Iris pigment epithelial cell (primary cell): ENCODE measurements around the gene FRRS1.
"Not testable (repeated sequence)": the region's sequence is repeated elsewhere in the genome, so short reads cannot be mapped to it uniquely, and the experiment has no call there.

Experiments used
- DNase-seq: peaks from one replicate; pipeline ENCODE4 v3.0.0-alpha.2; 2011; ENCODE audit warnings: low read depth

FRRS1 gene, protein sequence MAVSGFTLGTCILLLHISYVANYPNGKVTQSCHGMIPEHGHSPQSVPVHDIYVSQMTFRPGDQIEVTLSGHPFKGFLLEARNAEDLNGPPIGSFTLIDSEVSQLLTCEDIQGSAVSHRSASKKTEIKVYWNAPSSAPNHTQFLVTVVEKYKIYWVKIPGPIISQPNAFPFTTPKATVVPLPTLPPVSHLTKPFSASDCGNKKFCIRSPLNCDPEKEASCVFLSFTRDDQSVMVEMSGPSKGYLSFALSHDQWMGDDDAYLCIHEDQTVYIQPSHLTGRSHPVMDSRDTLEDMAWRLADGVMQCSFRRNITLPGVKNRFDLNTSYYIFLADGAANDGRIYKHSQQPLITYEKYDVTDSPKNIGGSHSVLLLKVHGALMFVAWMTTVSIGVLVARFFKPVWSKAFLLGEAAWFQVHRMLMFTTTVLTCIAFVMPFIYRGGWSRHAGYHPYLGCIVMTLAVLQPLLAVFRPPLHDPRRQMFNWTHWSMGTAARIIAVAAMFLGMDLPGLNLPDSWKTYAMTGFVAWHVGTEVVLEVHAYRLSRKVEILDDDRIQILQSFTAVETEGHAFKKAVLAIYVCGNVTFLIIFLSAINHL

DNA sequence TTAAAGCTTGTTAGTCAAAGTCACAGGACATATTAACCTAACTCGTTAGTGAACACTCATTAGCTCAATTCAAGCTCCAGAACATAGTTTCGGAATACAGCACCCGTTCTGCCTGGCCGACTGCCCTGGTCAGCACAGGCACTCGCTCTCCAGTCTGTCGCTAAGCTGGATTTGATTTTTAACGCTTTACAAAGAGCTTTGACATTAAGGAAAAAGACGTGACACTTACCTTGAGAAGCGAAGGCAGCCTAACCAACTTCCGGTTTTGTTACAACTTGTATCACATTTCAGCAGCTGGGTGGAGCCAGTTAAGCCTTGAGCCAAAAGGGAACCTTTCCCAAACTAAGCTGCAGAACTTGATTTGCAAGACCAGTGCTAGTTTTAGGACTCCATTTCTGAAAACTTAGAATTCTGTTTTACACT lies at the start of gene FRRS1:
FRRS1 (minus strand) TSS at position 258 of the 423 bp plus-strand sequence. CDS start 17,867 bp downstream, outside the sequence.
- peak; percentile 59 for DNase-seq

DNA sequence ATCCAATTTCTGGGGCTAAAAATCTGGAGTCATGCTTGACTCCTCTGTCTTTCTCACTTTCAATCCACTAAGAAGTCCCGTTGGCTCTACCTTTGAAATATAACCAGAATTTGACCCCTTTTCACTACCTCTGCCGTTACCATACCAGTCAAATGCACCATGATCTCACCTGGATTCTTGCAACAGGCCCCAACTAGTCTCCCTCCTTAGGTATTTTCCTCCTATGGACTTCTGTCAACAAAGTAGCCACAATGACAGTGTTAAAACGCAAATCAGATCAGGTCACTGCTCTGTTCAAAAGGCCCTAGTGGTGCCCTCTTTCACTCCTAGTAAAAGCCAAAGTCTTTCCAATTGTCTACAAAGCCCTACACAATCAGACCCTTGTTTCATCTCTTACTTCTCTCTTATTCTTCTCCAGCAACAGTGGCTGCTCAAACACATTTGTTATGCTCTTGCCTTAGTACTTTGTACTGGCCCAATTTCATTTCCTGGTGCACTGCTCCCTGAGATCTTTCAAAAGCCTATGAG lies 48.0 kb upstream of the FRRS1 start:
- DNase-seq: no peak

DNA sequence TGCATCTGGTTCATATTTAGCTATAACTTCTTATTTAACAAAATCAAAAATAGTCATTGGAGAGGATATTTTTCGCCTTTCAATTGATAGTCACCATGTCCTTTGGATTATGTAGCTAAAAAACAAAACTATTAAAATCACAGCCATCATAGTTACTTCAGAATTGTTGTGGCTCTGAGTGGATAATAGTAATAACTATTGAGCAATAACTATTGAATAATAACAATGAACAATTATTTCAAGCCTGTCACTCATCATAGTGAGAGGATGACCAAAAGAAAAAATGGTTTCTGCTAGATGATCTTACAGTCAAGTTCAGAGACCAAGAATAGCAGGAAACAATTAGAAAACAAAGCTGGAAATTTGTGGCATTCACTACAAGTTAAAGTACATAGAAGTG lies 45.3 kb upstream of the FRRS1 start:
- no peak for DNase-seq

DNA sequence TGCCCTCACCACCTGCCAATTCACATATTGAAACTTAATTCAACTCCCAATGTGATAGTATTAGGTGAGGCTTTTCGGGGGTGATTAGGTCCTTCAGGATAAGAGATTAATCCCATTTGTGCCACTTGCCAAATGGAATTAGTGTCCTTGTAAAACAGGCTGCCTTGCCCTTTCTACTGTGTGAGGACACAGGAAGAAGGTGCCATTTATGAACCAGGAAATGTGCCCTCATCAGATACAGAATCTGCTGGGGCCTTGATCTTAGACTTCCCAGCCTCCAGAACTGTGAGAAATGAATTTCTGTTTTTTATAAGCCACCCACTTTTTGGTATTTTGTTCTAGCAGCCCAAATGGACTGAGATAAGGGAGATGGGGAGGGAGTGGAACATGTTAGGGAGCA lies 44.6 kb upstream of the FRRS1 start:
- no peak for DNase-seq

DNA sequence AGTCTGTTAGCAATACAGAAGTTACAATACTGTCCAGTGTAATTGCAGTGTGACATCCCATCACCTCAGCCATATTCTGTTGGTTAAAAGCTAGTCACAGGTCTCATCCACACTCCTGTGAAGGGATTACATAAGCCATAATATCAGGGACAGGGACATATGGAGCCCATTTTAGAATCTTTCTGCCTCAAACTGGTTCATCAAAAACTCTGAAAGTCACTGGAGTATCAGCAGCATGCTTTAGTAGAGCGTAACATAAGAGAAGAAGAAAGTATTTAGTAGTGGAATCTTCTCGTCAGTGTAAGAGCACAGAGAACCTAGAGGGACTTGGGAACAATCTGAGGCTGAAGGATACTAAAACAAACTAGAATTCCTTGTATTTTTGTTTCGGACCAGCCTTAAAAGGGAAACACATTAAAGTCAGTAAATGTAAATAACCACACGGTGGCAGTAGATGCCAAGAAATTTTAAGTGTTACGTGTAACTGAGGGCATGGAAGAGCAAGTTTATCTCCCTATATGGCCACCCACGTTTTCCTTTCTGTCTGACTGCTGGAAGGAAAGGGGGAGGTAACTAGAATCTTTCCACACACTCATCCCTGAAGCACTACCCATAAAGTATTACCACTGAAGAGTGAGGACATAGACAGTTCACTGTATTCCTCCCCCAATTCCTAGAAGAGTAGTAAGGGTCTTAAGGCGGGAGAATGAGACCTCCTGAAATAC lies 42.1 kb upstream of the FRRS1 start:
- DNase-seq: peak; percentile 94

DNA sequence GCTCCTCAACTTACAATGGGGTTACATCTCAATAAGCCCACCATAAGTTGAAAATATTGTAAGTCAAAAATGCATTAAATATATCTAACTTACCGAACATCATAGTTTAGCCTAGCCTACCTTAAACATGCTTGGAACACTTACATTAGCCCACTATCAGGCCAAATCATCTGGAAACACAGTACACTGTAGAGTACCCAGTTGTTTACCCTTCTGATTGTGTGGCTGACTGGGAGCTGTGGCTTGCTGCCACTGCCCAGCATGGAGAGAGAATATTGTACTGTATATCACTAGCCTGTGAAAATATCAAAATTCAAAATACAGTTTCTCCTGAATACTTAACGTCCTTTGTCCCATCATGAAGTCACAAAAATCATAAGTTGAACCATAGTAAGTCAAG lies 40.4 kb upstream of the FRRS1 start:
- DNase-seq: no peak

DNA sequence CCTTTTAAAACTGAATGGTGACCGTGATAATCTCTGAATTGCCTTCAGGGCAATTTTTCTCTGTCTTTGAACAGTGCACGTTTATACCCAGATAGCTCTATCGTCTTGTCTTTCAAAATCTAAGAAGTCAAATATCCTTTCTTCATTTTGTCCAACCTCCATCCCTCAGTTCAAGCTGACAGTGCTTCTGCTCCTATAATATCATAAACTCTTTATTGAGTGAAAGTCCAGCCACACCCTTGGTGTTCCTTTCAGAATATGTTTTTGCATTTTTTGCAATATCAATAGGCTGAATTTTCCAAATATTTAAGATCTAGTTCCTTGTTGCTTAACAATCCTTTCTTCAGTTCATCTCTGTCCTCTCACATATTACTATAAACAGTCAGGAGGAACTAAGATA lies 35.1 kb upstream of the FRRS1 start:
- DNase-seq: no peak

DNA sequence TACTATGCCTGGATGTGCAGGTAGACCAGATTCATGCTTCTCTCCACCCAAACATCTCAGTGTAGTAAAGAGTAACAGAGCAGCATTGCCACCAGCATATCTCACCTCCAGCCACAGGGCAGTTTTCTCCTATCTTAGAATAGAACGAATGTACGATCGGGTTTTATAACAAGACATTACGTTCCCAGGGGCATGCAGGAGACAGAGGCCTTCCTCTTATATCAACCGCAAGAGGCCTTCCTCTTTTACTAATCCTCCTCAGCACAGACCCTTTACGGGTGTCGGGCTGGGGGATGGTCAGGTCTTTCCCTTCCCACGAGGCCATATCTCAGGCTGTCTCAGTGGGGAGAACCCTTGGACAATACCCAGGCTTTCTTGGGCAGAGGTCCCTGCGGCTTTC lies 27.4 kb upstream of the FRRS1 start:
- DNase-seq: not testable (repeated sequence)

DNA sequence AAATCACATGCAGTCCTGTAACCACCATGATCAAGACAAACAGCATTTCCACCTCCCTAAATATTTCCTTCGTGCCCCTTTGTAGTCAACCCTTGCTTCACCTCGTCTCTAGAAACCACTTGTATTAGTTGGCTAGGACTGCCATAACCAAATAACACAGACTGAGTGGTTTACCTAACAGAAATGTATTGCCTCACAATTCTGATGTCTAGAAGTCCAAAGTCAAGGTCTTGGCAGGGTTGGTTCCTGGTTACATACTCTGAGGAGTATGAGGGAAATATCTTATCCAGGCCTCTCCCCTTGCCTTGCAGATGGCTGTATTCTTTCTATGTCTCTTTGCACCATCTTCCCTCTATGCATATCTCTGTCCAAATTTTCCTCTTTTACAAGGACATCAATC lies 23.3 kb upstream of the FRRS1 start:
- DNase-seq: no peak

DNA sequence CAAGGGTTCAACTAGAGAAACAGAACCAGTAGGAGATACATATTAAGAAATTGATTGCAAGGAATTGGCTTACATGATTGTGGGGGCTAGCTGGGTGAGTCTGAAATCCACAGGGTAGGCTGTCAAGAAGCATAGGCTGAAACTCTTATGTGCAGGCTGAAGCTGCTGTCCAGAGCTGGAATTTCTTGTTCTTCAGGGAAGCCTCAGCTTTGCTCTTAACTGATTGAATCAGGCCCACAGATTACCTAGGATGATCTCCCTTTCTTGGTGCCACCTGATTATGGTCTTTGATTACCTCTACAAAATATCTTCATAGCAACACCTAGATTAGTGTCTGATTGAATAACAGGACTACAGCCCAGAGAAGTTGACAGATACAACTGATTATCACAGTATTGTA lies 22.5 kb upstream of the FRRS1 start:
- no peak for DNase-seq

DNA sequence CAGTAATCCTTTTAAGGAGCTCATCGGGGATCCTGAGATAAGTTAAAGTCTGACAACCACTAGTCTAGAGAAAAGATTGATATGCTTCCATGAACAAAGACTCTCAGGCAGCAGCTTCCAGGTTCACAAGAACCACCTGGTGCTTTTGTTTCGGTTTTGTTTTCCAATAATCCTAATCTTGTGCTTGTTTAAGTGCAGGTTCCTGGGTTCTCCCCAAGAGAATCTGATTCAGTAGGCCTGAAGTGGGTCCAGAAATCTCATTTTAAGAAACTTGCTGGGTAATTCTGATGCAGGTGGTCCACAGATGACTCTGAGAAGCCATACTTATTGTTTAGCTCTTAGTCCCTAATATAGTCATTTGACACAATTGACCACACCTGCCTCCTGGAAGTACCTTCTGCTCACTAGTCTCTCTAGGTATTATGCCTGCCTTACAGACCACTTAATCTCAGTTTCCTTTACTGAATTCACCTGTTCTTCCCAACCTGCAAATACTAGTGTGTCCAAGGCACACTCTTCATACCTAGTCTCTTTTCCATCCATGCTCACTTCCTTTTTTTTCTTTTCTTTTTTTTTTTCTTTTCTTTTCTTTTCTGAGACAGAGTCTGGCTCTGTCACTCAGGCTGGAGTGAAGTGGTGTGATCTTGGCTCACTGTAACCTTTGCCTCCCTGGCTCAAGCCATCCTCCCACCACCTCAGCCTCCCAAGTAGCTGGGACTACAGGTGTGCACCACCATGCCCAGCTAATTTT lies 20.5 kb upstream of the FRRS1 start:
- no peak for DNase-seq

DNA sequence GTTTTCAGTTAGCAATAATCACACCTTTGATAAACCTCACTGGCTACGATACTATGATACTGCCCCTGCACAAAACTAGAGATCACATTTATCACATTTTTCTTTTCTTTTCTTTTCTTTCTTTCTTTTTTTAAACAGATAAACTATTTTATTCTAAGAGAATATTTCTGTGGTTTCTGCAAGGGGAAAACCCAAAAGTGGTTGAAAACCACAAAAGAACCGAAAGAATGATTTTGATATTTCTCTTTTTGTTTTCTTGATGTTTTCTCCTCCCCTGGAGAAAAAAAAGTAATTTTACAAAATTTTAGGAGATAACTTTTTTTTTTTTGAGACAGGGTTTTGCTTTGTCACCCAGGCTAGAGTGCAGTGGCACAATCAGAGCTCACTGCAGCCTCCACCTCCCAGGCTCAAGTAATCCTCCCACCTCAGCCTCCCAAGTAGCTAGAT lies 18.4 kb upstream of the FRRS1 start:
- DNase-seq: no peak

DNA sequence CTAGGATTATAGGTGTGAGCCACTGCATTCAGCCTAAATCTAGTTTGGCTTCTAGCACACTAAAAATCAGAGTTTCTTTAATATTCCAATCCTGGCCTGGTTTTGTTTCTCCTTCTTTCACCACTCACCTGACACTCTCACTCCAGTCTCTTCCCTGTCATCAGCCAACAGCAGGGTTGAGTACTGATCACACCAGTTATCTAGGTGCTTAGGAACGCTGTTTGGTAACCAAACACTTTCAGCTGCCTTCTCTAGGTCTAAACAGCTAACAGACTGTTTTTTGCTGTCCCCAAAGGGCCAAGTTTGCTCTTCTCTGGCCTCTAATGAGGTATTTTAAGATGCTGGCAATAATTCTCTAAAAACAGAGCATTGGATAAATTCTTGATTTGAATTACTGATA lies 17.7 kb upstream of the FRRS1 start:
- DNase-seq: no peak

DNA sequence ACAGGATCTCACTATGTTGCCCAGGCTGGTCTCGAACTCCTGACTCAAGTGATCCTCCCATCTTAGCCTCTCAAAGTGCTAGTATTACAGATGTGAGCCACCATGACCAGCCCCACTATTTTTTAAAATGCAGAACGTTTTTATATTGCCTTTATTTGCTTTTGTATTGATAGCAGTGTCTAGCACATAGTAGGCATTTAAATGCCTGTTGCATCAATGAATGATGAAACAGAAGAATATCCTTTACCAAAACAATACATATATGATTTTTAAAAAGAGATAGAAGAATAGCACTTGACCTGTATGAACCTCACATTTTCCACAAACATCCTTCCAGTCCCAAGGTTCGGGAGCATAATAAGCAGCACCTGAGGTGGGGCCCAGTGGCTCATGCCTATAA lies 16.5 kb upstream of the FRRS1 start:
- no peak for DNase-seq

DNA sequence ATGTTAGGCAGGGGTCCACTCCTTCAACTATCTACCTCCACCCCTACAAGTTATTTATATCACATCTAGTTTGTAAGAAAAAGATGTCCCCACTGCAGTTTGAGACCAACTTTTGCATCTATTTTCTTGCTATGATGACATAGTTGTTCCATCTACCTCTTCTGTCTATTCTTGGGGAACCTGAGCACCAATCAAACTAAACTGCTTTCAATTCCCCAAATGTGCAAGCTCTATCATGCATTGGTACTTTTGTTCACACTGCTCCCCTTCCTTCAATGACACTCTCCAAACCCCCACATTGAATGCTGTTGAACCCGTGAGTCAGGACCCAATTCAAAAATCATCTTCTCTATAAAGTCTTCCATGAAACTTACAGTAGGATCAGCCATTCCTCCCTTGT lies 16.0 kb upstream of the FRRS1 start:
- no peak for DNase-seq

DNA sequence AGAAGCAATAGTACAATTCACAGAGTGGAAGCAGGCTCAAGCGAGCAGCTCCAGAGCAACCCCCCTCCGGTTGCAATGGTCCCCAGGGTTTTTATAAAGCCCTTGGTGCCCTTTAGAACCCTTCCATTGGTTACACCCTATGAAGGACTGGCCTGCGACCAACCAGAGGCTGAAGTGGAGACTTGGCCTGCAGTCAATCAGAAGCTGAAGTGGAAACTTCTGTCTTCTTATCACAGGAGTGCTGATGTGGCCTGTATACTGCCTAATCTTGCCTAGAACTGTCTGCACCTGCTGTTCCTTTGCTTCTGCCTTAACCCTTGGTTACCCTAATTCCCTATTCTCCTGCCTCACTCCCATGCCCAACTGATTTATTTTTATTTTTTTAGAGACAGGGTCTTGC lies 15.4 kb upstream of the FRRS1 start:
- no peak for DNase-seq

DNA sequence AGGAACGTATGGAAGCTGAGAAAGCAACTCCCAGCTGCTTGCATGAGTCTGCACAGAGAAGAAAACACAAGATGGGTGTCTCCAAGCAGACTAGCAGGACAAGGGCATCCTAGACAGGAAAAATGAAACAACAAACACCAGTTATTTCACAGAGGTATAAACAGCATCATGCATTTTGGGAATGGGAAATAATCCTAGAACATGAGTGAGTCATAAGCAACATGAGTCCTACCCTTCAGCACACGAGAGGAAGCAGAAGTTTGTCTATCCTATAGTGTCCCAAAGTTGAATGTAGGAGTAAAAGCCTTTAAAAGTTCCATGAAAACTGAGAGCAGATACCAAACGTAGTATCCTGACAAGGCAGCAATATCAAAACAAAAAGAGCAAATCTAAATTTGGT lies 11.3 kb upstream of the FRRS1 start:
- no peak for DNase-seq

DNA sequence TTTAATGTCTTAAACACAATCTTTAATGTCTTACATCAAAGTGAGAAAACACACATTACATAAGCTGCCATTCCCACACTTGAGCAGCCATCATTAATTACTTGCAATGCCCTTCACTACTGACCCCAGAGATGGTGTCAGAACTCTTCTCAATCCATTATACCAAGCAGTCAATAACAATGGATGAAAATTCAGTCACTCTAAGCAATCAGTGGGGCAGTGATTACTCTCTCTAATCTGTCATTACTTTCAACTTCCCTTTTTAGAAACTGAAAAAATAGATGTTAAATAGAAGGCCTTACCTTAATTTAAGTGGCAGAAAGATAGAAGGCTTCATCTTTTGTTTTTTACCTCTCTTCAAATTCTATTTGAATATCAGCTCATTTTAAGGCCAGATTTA lies 9.7 kb upstream of the FRRS1 start:
- no peak for DNase-seq

DNA sequence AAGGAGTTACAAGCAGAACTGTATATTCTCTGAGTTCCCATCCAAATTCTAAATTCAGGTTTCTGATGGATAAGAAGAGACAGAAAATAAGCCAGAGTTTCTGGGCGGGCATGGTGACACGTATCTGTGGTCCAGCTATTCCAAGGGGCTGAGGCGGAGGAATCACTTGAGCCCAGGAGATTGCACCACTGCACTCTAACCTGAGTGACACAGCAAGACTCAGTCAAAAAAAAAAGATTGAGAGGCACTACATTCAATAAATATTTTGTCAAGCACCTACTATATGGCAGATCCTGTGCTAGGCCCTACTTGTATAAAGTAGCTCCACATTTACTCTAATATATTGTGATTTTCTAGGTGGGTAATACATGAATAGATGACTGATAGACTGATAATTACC lies 6.4 kb upstream of the FRRS1 start:
- DNase-seq: no peak

DNA sequence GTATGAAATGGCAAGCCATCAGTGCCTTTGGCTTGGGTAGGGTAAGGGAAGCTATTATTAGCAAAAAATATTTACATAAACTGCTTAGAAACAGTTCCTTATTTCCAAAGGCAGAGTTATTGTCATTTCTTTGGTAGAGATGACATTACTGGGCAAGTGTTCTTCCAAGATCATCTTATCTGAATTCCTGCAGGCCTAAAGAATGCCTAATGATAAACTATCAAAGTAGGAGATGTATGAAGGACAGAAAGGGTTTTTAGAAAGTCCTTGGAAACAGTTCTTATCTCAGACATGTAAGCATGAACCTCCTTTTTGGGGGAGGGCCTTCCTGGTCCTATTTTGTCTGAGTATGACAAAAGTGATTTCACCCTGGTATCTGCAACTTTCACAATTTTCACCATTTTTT lies 5.1 kb upstream of the FRRS1 start:
- no peak for DNase-seq

DNA sequence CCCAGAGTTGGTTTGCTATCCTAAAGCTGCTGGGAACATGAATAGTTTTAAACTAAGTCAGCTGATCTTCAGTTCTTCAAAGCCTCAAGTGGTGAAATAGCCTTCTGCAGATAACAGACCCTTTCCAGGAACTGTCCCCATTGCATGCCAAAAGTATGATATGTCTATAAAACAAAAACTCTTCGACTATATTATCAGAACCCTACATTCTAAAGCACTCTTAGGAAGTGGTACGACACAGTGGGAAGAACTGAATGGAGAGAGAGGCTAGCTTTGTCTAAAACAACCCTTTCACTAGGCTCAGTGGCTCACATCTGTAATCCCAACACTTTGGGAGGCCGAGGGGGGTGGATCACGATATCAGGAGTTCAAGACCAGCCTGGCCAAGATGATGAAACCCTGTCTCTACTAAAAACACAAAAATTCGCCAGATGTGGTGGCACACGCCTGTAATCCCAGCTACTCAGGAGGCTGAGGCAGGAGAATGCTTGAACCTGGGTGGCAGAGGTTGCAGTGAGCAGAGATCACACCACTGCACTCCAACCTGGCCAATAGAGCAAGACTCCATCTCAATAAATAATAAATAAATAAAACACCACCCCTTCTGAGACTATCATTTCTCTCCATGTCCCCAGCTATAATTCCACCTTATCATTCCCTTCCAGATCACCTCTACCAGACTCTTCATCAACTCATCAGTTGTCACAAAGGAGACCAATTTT lies 2.2 kb upstream of the FRRS1 start:
- peak; percentile 71 for DNase-seq
